Measurements from ENCODE around the gene PRDM10. TPM values are rescaled to one million over a fixed set of nuclear protein-coding genes. Genes with fewer than 3 reads are reported as not detected.
A peak's percentile ranks its signal among the peaks of the same experiment; 100 is the strongest.

Gene PRDM10
- total RNA-seq, 4 donors from 2014 or later, result 7.2 to 13.4 (median 8.1) TPM

GRCh38 chr11:129938764-129939163 is 63.9 kb downstream of the PRDM10 start:
- no peak for TF ChIP-seq CTCF (IDR thresholded peaks at IDR 0.05)
- ATAC-seq (ENCODE audit: low FRiP score), result no peak
- no peak for DNase-seq (ENCODE audit: low spot score)

GRCh38 chr11:129937592-129938238 is 64.9 kb downstream of the PRDM10 start:
- TF ChIP-seq CTCF (IDR thresholded peaks at IDR 0.05), result no peak
- no peak for ATAC-seq (ENCODE audit: low FRiP score)
- DNase-seq (ENCODE audit: low spot score), result no peak

- ATAC-seq (ENCODE audit: low FRiP score) (no peak), DNase-seq (ENCODE audit: low spot score) (no peak)
- TF ChIP-seq CTCF (IDR thresholded peaks at IDR 0.05), result no peak
Measured at GRCh38 chr11:129935723-129936122, 66.9 kb downstream of the PRDM10 start.

- ATAC-seq (ENCODE audit: low FRiP score) (no peak), DNase-seq (ENCODE audit: low spot score) (no peak)
- TF ChIP-seq CTCF (IDR thresholded peaks at IDR 0.05), result no peak
Measured at GRCh38 chr11:129933891-129934290, 68.7 kb downstream of the PRDM10 start.

DNA sequence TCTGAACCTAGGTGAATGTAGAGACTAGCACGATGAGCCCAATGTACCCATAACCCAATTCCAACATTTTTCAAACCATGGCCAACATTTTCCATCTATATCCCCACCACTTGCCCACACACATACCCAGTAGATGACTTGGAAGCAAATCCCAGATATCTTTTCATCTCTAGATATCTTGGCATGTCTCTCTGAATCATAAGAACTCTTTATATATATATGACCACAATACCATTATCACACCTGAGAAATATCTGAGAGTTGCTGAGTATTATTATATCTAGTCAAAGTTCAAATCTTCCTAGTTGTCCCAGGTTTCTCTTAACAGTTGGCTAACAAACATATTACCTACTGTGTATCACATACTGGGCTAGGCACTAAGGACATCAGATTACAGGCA is 69.4 kb downstream of the PRDM10 start:
- no peak for ATAC-seq (ENCODE audit: low FRiP score)
- TF ChIP-seq CTCF (IDR thresholded peaks at IDR 0.05), result no peak
- no peak for DNase-seq (ENCODE audit: low spot score)

DNA sequence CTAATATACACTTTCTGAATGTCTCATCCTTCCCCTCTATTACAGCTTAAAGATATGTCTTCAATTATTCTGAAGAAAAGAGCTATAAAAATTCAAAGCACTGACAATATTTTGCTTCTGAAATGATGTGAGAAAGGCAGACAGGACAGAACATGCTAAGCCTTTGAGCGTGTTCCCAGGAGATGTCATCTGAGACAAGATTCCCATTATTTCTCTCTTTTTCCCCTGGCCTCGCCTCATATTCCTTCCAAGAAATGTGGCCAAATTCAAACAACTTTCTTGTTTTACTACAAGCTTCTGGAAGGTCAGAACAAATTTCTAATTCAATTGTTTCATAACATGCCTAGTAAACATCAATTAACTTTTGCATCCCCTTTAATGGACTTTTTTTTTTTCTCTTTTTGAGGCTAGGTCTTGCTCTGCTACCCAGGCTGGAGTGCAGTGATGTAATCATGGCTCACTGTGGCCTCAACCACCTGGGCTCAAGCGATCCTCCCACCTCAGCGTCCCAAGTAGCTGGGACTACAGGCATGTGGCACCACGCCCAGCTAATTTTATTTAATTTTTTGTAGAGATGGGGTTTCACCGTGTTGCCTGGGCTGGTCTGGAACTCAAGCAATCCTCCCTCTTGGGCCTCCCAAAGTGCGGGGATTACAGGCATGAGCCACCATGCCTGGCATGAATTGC is 70.1 kb downstream of the PRDM10 start:
- no peak for DNase-seq (ENCODE audit: low spot score)
- ATAC-seq (ENCODE audit: low FRiP score), result no peak
- no peak for TF ChIP-seq CTCF (IDR thresholded peaks at IDR 0.05)

DNA sequence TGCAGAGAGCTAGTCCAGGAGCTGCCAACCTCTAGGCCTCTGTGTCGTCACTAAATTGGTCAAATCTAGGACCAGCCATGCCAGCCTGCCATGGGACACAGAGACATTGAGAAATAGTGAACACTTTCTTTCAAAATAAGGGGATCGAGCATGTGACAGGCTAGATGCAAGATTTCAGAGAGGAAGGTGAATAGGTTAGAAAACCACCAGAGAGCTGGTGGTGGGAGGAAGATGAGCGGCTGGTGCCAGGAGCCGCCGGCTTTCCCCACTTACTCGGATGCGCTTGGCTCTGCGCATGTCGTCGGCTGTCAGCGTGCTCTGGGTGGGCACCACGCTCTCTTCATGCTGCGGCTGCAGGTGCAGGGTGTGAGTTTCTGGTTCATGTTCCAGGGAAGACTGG is 71.9 kb downstream of the PRDM10 start:
- ATAC-seq (ENCODE audit: low FRiP score) (peak; percentile 23), DNase-seq (ENCODE audit: low spot score) (no peak)
- TF ChIP-seq CTCF (IDR thresholded peaks at IDR 0.05), result no peak

All from omental fat pad (tissue), 4 donors.